Measurements from ENCODE around the gene TM9SF1. TPM values are rescaled to one million over a fixed set of nuclear protein-coding genes. Genes with fewer than 3 reads are reported as not detected.

TM9SF1 gene
- total RNA-seq, 3 donors from 2014 or later = 52.3 to 75.7 (median 71.1) TPM

- H3K27ac ChIP-seq = peak within 1 kb of the TSS; percentile 86 to 95
- peak; percentile 100 for DNase-seq (ENCODE audit: low spot score in 2 of 2)
- H3K27me3 ChIP-seq = no peaks in the 10 kb centered on the region
- H3K4me3 ChIP-seq = peak within 1 kb of the TSS; percentile 74 to 81 (median 77)
- TF ChIP-seq POLR2A (IDR thresholded peaks at IDR 0.05) (peak; percentile 64), POLR2AphosphoS5 (IDR thresholded peaks at IDR 0.05) (peak in 2 of 3 donors; percentile 58 to 71), CTCF (IDR thresholded peaks at IDR 0.05) (peak; percentile 62 to 75 (median 75))
- H3K9me3 ChIP-seq = no peaks in the 10 kb centered on the region
- H3K4me1 ChIP-seq = peaks cover 5 to 25% of the 10 kb centered on the region in 2 donors
- intact Hi-C loops (cut with DNase I; ENCODE audit: low total_unique reads) = no loop called here
- H3K36me3 ChIP-seq = no peaks in the 10 kb centered on the region
These were observed 54.0 kb downstream of the TM9SF1 start, which contains the start of gene EMC9 for GRCh38 chr14:24141097-24141880. EMC9 (minus strand) TSS chr14:24141591; CDS start chr14:24141304, 287 bp downstream.

GRCh38 chr14:24139272-24139934 is 55.8 kb downstream of the TM9SF1 start:
- intact Hi-C loops (cut with DNase I; ENCODE audit: low total_unique reads) = no loop called here
- H3K4me3 ChIP-seq = no peak overlapping the region
- no peaks in the 10 kb centered on the region for H3K9me3 ChIP-seq
- no peaks in the 10 kb centered on the region for H3K27me3 ChIP-seq
- peaks cover 5 to 16% of the 10 kb centered on the region in 2 donors for H3K4me1 ChIP-seq
- peak overlapping the region in 1 of 2 donors; percentile 86 for H3K27ac ChIP-seq
- no peaks in the 10 kb centered on the region for H3K36me3 ChIP-seq
- no peak for DNase-seq (ENCODE audit: low spot score in 2 of 2)
- TF ChIP-seq POLR2AphosphoS5 (IDR thresholded peaks at IDR 0.05) (no peak), CTCF (IDR thresholded peaks at IDR 0.05) (no peak), POLR2A (IDR thresholded peaks at IDR 0.05) (no peak)

Other genes starting within 250 kb of the TM9SF1 start
- 10 to 100 TPM; 38.4 to 48.8 (median 40.0) TPM for gene DHRS4, start 241.7 kb downstream of the TM9SF1 start, total RNA-seq
- gene DHRS4L2, start 206.5 kb downstream of the TM9SF1 start, total RNA-seq = 10 to 100 TPM; 13.4 to 22.9 (median 16.8) TPM
- gene CARMIL3, start 143.4 kb downstream of the TM9SF1 start, total RNA-seq = under 1 TPM; 0.16 to 0.98 (median 0.73) TPM
- not detected for gene CPNE6, start 123.9 kb downstream of the TM9SF1 start, total RNA-seq
- 10 to 100 TPM; 20.5 to 51.5 (median 24.3) TPM for gene PCK2, start 101.1 kb downstream of the TM9SF1 start, total RNA-seq
- 10 to 100 TPM; 78.6 to 81.6 (median 80.9) TPM for gene DCAF11, start 80.7 kb downstream of the TM9SF1 start, total RNA-seq
- 1 to 10 TPM; 2.1 to 5.6 (median 2.5) TPM for gene NRL, start 80.5 kb downstream of the TM9SF1 start, total RNA-seq
- gene FITM1, start 64.8 kb downstream of the TM9SF1 start, total RNA-seq = 1 to 10 TPM; 1.2 to 2.6 (median 1.6) TPM
- gene PSME1, start 59.2 kb downstream of the TM9SF1 start, total RNA-seq = 100 to 1,000 TPM in 2 of 3 donors, 10 to 100 TPM in 1; 91.1 to 151 (median 135) TPM
- gene EMC9, start 53.9 kb downstream of the TM9SF1 start, total RNA-seq = 10 to 100 TPM; 13.4 to 19.0 (median 16.5) TPM
- gene PSME2, start 48.8 kb downstream of the TM9SF1 start, total RNA-seq = 10 to 100 TPM; 22.1 to 69.2 (median 62.1) TPM
- gene RNF31, start 47.9 kb downstream of the TM9SF1 start, total RNA-seq = 10 to 100 TPM; 29.1 to 43.8 (median 41.0) TPM
- gene IRF9, start 34.2 kb downstream of the TM9SF1 start, total RNA-seq = 10 to 100 TPM; 44.6 to 76.0 (median 54.7) TPM
- gene REC8, start 23.4 kb downstream of the TM9SF1 start, total RNA-seq = 10 to 100 TPM in 1 of 3 donors, 1 to 10 TPM in 2; 2.9 to 10.2 (median 6.6) TPM
- gene IPO4, start 6.6 kb downstream of the TM9SF1 start, total RNA-seq = 10 to 100 TPM; 17.0 to 41.6 (median 21.7) TPM
- 1 to 10 TPM in 1 of 3 donors, not detected in 2; 1.3 TPM for gene TSSK4, start 10.3 kb upstream of the TM9SF1 start, total RNA-seq
- gene CHMP4A, start 18.0 kb upstream of the TM9SF1 start, total RNA-seq = 10 to 100 TPM; 66.5 to 88.8 (median 85.0) TPM
- 10 to 100 TPM; 13.1 to 20.8 (median 17.1) TPM for gene MDP1, start 20.6 kb upstream of the TM9SF1 start, total RNA-seq
- gene NEDD8, start 36.9 kb upstream of the TM9SF1 start, total RNA-seq = 100 to 1,000 TPM; 118 to 165 (median 150) TPM
- 10 to 100 TPM; 59.3 to 74.6 (median 66.1) TPM for gene GMPR2, start 37.5 kb upstream of the TM9SF1 start, total RNA-seq
- gene TINF2, start 47.2 kb upstream of the TM9SF1 start, total RNA-seq = 10 to 100 TPM; 53.1 to 71.9 (median 55.5) TPM
- gene TGM1, start 67.7 kb upstream of the TM9SF1 start, total RNA-seq = 10 to 100 TPM in 1 of 3 donors, 1 to 10 TPM in 1, under 1 TPM in 1; 0.32 to 18.7 (median 1.6) TPM
- 10 to 100 TPM; 24.8 to 41.6 (median 34.4) TPM for gene RABGGTA, start 76.2 kb upstream of the TM9SF1 start, total RNA-seq
- 10 to 100 TPM; 21.9 to 45.7 (median 32.1) TPM for gene DHRS1, start 104.3 kb upstream of the TM9SF1 start, total RNA-seq
- gene NOP9, start 104.4 kb upstream of the TM9SF1 start, total RNA-seq = 10 to 100 TPM; 18.4 to 21.0 (median 19.0) TPM
- 10 to 100 TPM in 2 of 3 donors, 1 to 10 TPM in 1; 8.0 to 14.4 (median 10.4) TPM for gene CIDEB, start 112.5 kb upstream of the TM9SF1 start, total RNA-seq
- gene LTB4R2, start 114.7 kb upstream of the TM9SF1 start, total RNA-seq = 10 to 100 TPM in 1 of 3 donors, 1 to 10 TPM in 2; 8.5 to 11.1 (median 9.4) TPM
- gene LTB4R, start 116.1 kb upstream of the TM9SF1 start, total RNA-seq = 10 to 100 TPM in 2 of 3 donors, 1 to 10 TPM in 1; 5.7 to 18.4 (median 12.8) TPM
- 10 to 100 TPM; 13.8 to 60.6 (median 27.7) TPM for gene ADCY4, start 139.6 kb upstream of the TM9SF1 start, total RNA-seq
- gene RIPK3, start 144.6 kb upstream of the TM9SF1 start, total RNA-seq = 10 to 100 TPM; 10.7 to 13.4 (median 12.0) TPM
- gene NFATC4, start 172.7 kb upstream of the TM9SF1 start, total RNA-seq = 10 to 100 TPM; 28.6 to 67.2 (median 32.8) TPM
- 1 to 10 TPM; 6.4 to 8.2 (median 7.7) TPM for gene NYNRIN, start 203.6 kb upstream of the TM9SF1 start, total RNA-seq
- gene CBLN3, start 234.2 kb upstream of the TM9SF1 start, total RNA-seq = 1 to 10 TPM; 1.6 to 3.8 (median 2.3) TPM
- gene KHNYN, start 234.5 kb upstream of the TM9SF1 start, total RNA-seq = 10 to 100 TPM; 48.5 to 68.1 (median 63.9) TPM
- gene SDR39U1, start 247.3 kb upstream of the TM9SF1 start, total RNA-seq = 10 to 100 TPM; 42.1 to 63.4 (median 53.4) TPM

All from breast epithelium (tissue), 4 donors.